HepG2 (cell line): ENCODE measurements around the gene ADAM19. TPM values are rescaled to one million over a fixed set of nuclear protein-coding genes. Genes with fewer than 3 reads are reported as not detected.

Experiments used
- BCL6 ChIP-seq: IDR thresholded peaks from 2 replicates; pipeline ENCODE4 v1.6.1; 2016; ENCODE audit warnings: missing genetic modification reagents, missing compliant biosample characterization
- CHCHD3 ChIP-seq: sonication (generic); formaldehyde crosslinking; IDR thresholded peaks from 2 replicates; pipeline ENCODE4 v1.8.0; 2022; ENCODE audit warnings: mild to moderate bottlenecking, missing genetic modification reagents, moderate library complexity
- CREB1 ChIP-seq, 2 experiments: fragments of 450-650 bp in 1 of 2; IDR thresholded peaks; 2 replicates each; pipeline ENCODE4 v1.6.1; 2016 to 2017; ENCODE audit warnings: control low read depth in 1 of 2, mild to moderate bottlenecking in 1 of 2, missing compliant biosample characterization in 1 of 2, missing genetic modification characterization in 1 of 2
- FOXA3 ChIP-seq: IDR thresholded peaks from 2 replicates; pipeline ENCODE4 v1.6.1; 2016; ENCODE audit warnings: missing genetic modification reagents, missing compliant biosample characterization
- GFI1 ChIP-seq: sonication (generic); formaldehyde crosslinking; IDR thresholded peaks from 2 replicates; pipeline ENCODE4 v1.5.0; 2020; ENCODE audit warnings: missing genetic modification reagents, mild to moderate bottlenecking, borderline replicate concordance
- GPBP1L1 ChIP-seq: sonication (generic); formaldehyde crosslinking; IDR thresholded peaks from 2 replicates; pipeline ENCODE4 v1.5.0; 2020; ENCODE audit warnings: mild to moderate bottlenecking, missing genetic modification reagents
- HOXA5 ChIP-seq: sonication (generic); formaldehyde crosslinking; IDR thresholded peaks from 2 replicates; pipeline ENCODE4 v1.4.0; 2020; ENCODE audit warnings: missing genetic modification reagents
- MAF1 ChIP-seq: sonication (generic); formaldehyde crosslinking; IDR thresholded peaks from 2 replicates; pipeline ENCODE4 v1.5.0; 2020; ENCODE audit warnings: missing genetic modification reagents, borderline replicate concordance
- NR2C2 ChIP-seq: sonication (generic); formaldehyde crosslinking; IDR thresholded peaks from 2 replicates; pipeline ENCODE4 v1.4.0; 2020; ENCODE audit warnings: missing genetic modification reagents, mild to moderate bottlenecking, moderate library complexity, borderline replicate concordance
- RAD51 ChIP-seq: fragments of 450-650 bp; IDR thresholded peaks from 2 replicates; pipeline ENCODE4 v1.6.1; 2016; ENCODE audit warnings: borderline replicate concordance
- REXO4 ChIP-seq: sonication (generic); formaldehyde crosslinking; IDR thresholded peaks from 2 replicates; pipeline ENCODE4 v1.8.0; 2022; ENCODE audit warnings: missing genetic modification reagents, mild to moderate bottlenecking, borderline replicate concordance
- RXRB ChIP-seq: IDR thresholded peaks from 2 replicates; pipeline ENCODE4 v1.6.1; 2016; ENCODE audit warnings: borderline replicate concordance, missing genetic modification reagents, missing compliant biosample characterization
- SALL1 ChIP-seq: sonication (generic); formaldehyde crosslinking; IDR thresholded peaks from 2 replicates; pipeline ENCODE4 v1.8.0; 2022; ENCODE audit warnings: mild to moderate bottlenecking, missing genetic modification reagents
- SUZ12 ChIP-seq: fragments of 150-350 bp; IDR thresholded peaks from 2 replicates; pipeline ENCODE4 v1.6.1; 2014; ENCODE audit warnings: low read depth, low read length
- TRAFD1 ChIP-seq: sonication (generic); formaldehyde crosslinking; IDR thresholded peaks from 2 replicates; pipeline ENCODE4 v1.5.1; 2020; ENCODE audit warnings: missing genetic modification reagents, mild to moderate bottlenecking, borderline replicate concordance
- YEATS4 ChIP-seq: sonication (generic); formaldehyde crosslinking; IDR thresholded peaks from 2 replicates; pipeline ENCODE4 v1.4.0; 2020; ENCODE audit warnings: missing genetic modification reagents, borderline replicate concordance
- ZBTB33 ChIP-seq: sonication (generic); formaldehyde crosslinking; IDR thresholded peaks from 2 replicates; pipeline ENCODE4 v1.4.0; 2020; ENCODE audit warnings: missing genetic modification reagents
- ZFAT ChIP-seq: sonication (generic); formaldehyde crosslinking; conservative IDR thresholded peaks from 2 replicates; pipeline ENCODE4 v1.8.1; 2023; ENCODE audit warnings: missing genetic modification reagents, inconsistent platforms
- ZKSCAN5 ChIP-seq: sonication (generic); formaldehyde crosslinking; IDR thresholded peaks from 2 replicates; pipeline ENCODE4 v1.5.1; 2020; ENCODE audit warnings: mild to moderate bottlenecking, missing genetic modification reagents
- ZNF280B ChIP-seq: sonication (generic); formaldehyde crosslinking; IDR thresholded peaks from 2 replicates; pipeline ENCODE4 v1.5.0; 2020; ENCODE audit warnings: missing genetic modification reagents, mild to moderate bottlenecking, borderline replicate concordance
- ZNF451 ChIP-seq: sonication (generic); formaldehyde crosslinking; IDR thresholded peaks from 2 replicates; pipeline ENCODE4 v1.5.0; 2020; ENCODE audit warnings: mild to moderate bottlenecking, missing genetic modification reagents
- ZNF510 ChIP-seq: sonication (generic); formaldehyde crosslinking; IDR thresholded peaks from 2 replicates; pipeline ENCODE4 v1.4.0; 2020; ENCODE audit warnings: low read depth, mild to moderate bottlenecking, missing genetic modification reagents
- ZSCAN31 ChIP-seq: sonication (generic); formaldehyde crosslinking; IDR thresholded peaks from 2 replicates; pipeline ENCODE4 v1.5.0; 2020; ENCODE audit warnings: low read depth, mild to moderate bottlenecking, missing genetic modification reagents
- polyA plus RNA-seq, 8 experiments: library from polyadenylated mRNA; depleted of rRNA in 3 of 8; stranded (reverse) in 7 of 8; unstranded in 1 of 8; fragments of >200 nt; fragmentation: Illumina TruSeq in 4 of 8; extraction: Trizol in 4 of 8; gene quantifications; 2 replicates each; pipeline versions ENCODE4 v1.2.1 to v1.2.3, GENCODE V29; 2011 to 2016; ENCODE audit warnings: low read depth in 4 of 8, missing spikeins in 1 of 8, mixed read lengths in 1 of 8; ENCODE audit not compliant: insufficient read depth in 1 of 8
- total RNA-seq, 5 experiments: library from RNA; depleted of rRNA; stranded (reverse); fragments of >200 nt; fragmentation: Illumina TruSeq; extraction: Trizol; gene quantifications; 2 replicates each; pipeline ENCODE4 v1.2.3, GENCODE V29; 2016; ENCODE audit warnings: low read depth in 1 of 5

ADAM19 gene
- total and polyA plus RNA-seq, 2 of the 13 experiments (the other 11 are each of a cell fraction or from before 2014, with no cell fraction given), result 0.38 to 0.74 TPM

GRCh38 chr5:157511651-157512644, 63.6 kb downstream of the ADAM19 start (continued):
- TF ChIP-seq TRAFD1 (CRISPR knock-in tag) (no peak), CREB1 (IDR thresholded peaks at IDR 0.05) (no peak), CREB1 (CRISPR knock-in tag; IDR thresholded peaks at IDR 0.05) (0 out of 2 replicates have a peak, but pooled peaks have one; percentile 19), MAF1 (CRISPR knock-in tag) (no peak), BCL6 (CRISPR knock-in tag) (peak; percentile 98), ZNF280B (CRISPR knock-in tag) (no peak), ZBTB33 (CRISPR knock-in tag) (no peak), NR2C2 (CRISPR knock-in tag) (no peak), SALL1 (CRISPR knock-in tag) (no peak), HOXA5 (CRISPR knock-in tag) (no peak), RAD51 (no peak), GPBP1L1 (CRISPR knock-in tag) (no peak), CHCHD3 (no peak), ZKSCAN5 (no peak), ZFAT (CRISPR knock-in tag) (no peak), RXRB (CRISPR knock-in tag) (peak; percentile 61; the same call in 1 of the 2 replicates), YEATS4 (CRISPR knock-in tag) (no peak), GFI1 (no peak), FOXA3 (peak; percentile 45), REXO4 (CRISPR knock-in tag) (no peak), ZNF451 (CRISPR knock-in tag) (no peak), SUZ12 (no peak), ZSCAN31 (CRISPR knock-in tag) (no peak), ZNF510 (CRISPR knock-in tag) (no peak)
